HTR-8/SVneo (cell line): ENCODE data around the gene MAST2.
A peak's percentile ranks its signal among the peaks of the same experiment; 100 is the strongest.
"Not testable (repeated sequence)": the region's sequence is repeated elsewhere in the genome, so short reads cannot be mapped to it uniquely, and the experiment has no call there.

Source experiments
- DNase-seq: peaks from one replicate; pipeline ENCODE4 v3.0.0; 2011; ENCODE audit warnings: low spot score, mixed read lengths; ENCODE audit not compliant: insufficient read length
- FAIRE-seq: peaks from 2 replicates; lab custom pipeline; 2011; peaks lifted over from hg19 to GRCh38; lab: Jason Lieb, UNC

The MAST2 gene

GRCh38 chr1:45928486-45929205 is 125.2 kb downstream of the MAST2 start:
- DNase-seq (no peak), FAIRE-seq (no peak)

GRCh38 chr1:45929257-45929687 is 125.9 kb downstream of the MAST2 start:
- DNase-seq = peak; percentile 64
- peak; percentile 77 for FAIRE-seq

- FAIRE-seq (no peak), DNase-seq (no peak)
These were observed 127.1 kb downstream of the MAST2 start for GRCh38 chr1:45930258-45931150.

GRCh38 chr1:45932205-45932604 is 128.8 kb downstream of the MAST2 start:
- not testable (repeated sequence) for FAIRE-seq, DNase-seq

GRCh38 chr1:45934947-45935346 is 131.5 kb downstream of the MAST2 start:
- DNase-seq (no peak), FAIRE-seq (no peak)

GRCh38 chr1:45938029-45938428 is 134.6 kb downstream of the MAST2 start:
- FAIRE-seq (no peak), DNase-seq (no peak)

- FAIRE-seq (no peak), DNase-seq (no peak)
These were observed 139.0 kb downstream of the MAST2 start for GRCh38 chr1:45942411-45942810.

GRCh38 chr1:45943185-45943584 is 139.8 kb downstream of the MAST2 start:
- no peak for DNase-seq

GRCh38 chr1:45945426-45945825 is 142.0 kb downstream of the MAST2 start:
- FAIRE-seq (no peak), DNase-seq (no peak)

More at GRCh38 chr1:45943185-45943584, 139.8 kb downstream of the MAST2 start:
- no peak for FAIRE-seq

GRCh38 chr1:45949462-45949861 is 146.1 kb downstream of the MAST2 start:
- FAIRE-seq, DNase-seq: not testable (repeated sequence)

- no peak for DNase-seq
- no peak for FAIRE-seq
These were observed 148.7 kb downstream of the MAST2 start for GRCh38 chr1:45952072-45952471.

- DNase-seq = no peak
- FAIRE-seq = no peak
These were observed 150.8 kb downstream of the MAST2 start for GRCh38 chr1:45953934-45954847.

GRCh38 chr1:45957684-45958083 is 154.3 kb downstream of the MAST2 start:
- DNase-seq (no peak), FAIRE-seq (no peak)

GRCh38 chr1:45958317-45958716 is 154.9 kb downstream of the MAST2 start:
- FAIRE-seq (no peak), DNase-seq (no peak)

GRCh38 chr1:45960930-45961715 is 157.7 kb downstream of the MAST2 start:
- FAIRE-seq (no peak), DNase-seq (no peak)

GRCh38 chr1:45961936-45962335 is 158.5 kb downstream of the MAST2 start:
- DNase-seq, FAIRE-seq: not testable (repeated sequence)

GRCh38 chr1:45968941-45969666 is 165.7 kb downstream of the MAST2 start:
- DNase-seq (no peak), FAIRE-seq (no peak)

GRCh38 chr1:45969866-45970265 is 166.5 kb downstream of the MAST2 start:
- DNase-seq (no peak), FAIRE-seq (no peak)

- FAIRE-seq = no peak
- no peak for DNase-seq
These were observed 167.9 kb downstream of the MAST2 start for GRCh38 chr1:45971335-45971734.
